Common myeloid progenitor, CD34-positive (primary cell): ENCODE results near the gene IFITM2. TPM values are rescaled to one million over a fixed set of nuclear protein-coding genes. Genes with fewer than 3 reads are reported as not detected.
A peak's percentile ranks its signal among the peaks of the same experiment; 100 is the strongest.
"Not testable (repeated sequence)": the region's sequence is repeated elsewhere in the genome, so short reads cannot be mapped to it uniquely, and the experiment has no call there.

Experiments used
- CTCF ChIA-PET: fragments of 350-600 bp; sonication (Branson Sonifier 250); formaldehyde crosslinking; loops from one replicate; lab custom pipeline; 2021; ENCODE audit warnings: antibody characterized with exemption; lab: Charles Lee
- POLR2A ChIA-PET: fragments of 350-600 bp; sonication (Branson Sonifier 250); formaldehyde crosslinking; loops from one replicate; lab custom pipeline; 2021; ENCODE audit warnings: antibody characterized with exemption; lab: Charles Lee
- DNase-seq, 3 donors: peaks; one replicate each; pipeline versions ENCODE4 v3.0.0 to v3.0.0-alpha.2; 2013
- H3K27ac ChIP-seq, 2 experiments: 1 replicate in 1 of 2; 2 replicates in 1 of 2; pipeline ENCODE4 v1.7.0; 2013; ENCODE audit warnings: inconsistent platforms in 2 of 2, low read length in 2 of 2, mild to moderate bottlenecking in 2 of 2, low read depth in 1 of 2, moderate library complexity in 1 of 2; ENCODE audit not compliant: severe bottlenecking in 2 of 2, insufficient read depth in 1 of 2, poor library complexity in 1 of 2
- H3K27me3 ChIP-seq, 5 experiments: replicated peaks in 2 of 5; 1 replicate in 3 of 5; 2 replicates in 2 of 5; pipeline versions ENCODE4 v1.6.1 to v1.7.0; 2013; ENCODE audit warnings: low read length in 4 of 5, mild to moderate bottlenecking in 2 of 5, moderate library complexity in 2 of 5, inconsistent platforms in 1 of 5; ENCODE audit not compliant: insufficient read depth in 5 of 5, control insufficient read depth in 4 of 5
- H3K36me3 ChIP-seq, 4 experiments: 1 replicate in 2 of 4; 2 replicates in 2 of 4; pipeline versions ENCODE4 v1.6.1 to v1.7.0; 2013; ENCODE audit warnings: low read length in 3 of 4, control low read depth in 1 of 4, mild to moderate bottlenecking in 1 of 4; ENCODE audit not compliant: control insufficient read depth in 4 of 4, insufficient read depth in 4 of 4
- H3K4me1 ChIP-seq, 4 experiments: 1 replicate in 3 of 4; 2 replicates in 1 of 4; pipeline versions ENCODE4 v1.6.1 to v1.7.1; 2013; ENCODE audit warnings: low read length in 3 of 4, mild to moderate bottlenecking in 3 of 4, control low read depth in 1 of 4, inconsistent platforms in 1 of 4, moderate library complexity in 1 of 4; ENCODE audit not compliant: control insufficient read depth in 4 of 4, insufficient read depth in 4 of 4; ENCODE audit errors: control extremely low read depth in 1 of 4
- H3K4me3 ChIP-seq, 7 experiments: 1 replicate in 4 of 7; 2 replicates in 3 of 7; pipeline versions ENCODE4 v1.5.1 to v1.7.0; 2013; ENCODE audit warnings: mild to moderate bottlenecking in 7 of 7, low read length in 6 of 7, moderate library complexity in 6 of 7, inconsistent platforms in 2 of 7, low read depth in 2 of 7, control low read depth in 1 of 7; ENCODE audit not compliant: insufficient read depth in 4 of 7, control insufficient read depth in 1 of 7; ENCODE audit errors: extremely low read depth in 1 of 7
- H3K9me3 ChIP-seq, 5 experiments: 1 replicate in 4 of 5; 2 replicates in 1 of 5; pipeline versions ENCODE4 v1.6.1 to v1.7.1; 2013; ENCODE audit warnings: low read length in 4 of 5, mild to moderate bottlenecking in 2 of 5, inconsistent platforms in 1 of 5, low read depth in 1 of 5, moderate library complexity in 1 of 5; ENCODE audit not compliant: control insufficient read depth in 4 of 5, insufficient read depth in 2 of 5; ENCODE audit errors: control extremely low read depth in 1 of 5
- WGBS: methylation state at CpG from one replicate; pipeline ENCODE4 v1.1.5; 2013; ENCODE audit not compliant: insufficient coverage; 5-methylcytosine and 5-hydroxymethylcytosine counted together
- polyA plus RNA-seq: library from polyadenylated mRNA; unstranded; fragments of 120-200 nt; gene quantifications from one replicate; pipeline ENCODE4 v1.2.1, GENCODE V29; 2013

Gene IFITM2
- 199 TPM for polyA plus RNA-seq

DNA sequence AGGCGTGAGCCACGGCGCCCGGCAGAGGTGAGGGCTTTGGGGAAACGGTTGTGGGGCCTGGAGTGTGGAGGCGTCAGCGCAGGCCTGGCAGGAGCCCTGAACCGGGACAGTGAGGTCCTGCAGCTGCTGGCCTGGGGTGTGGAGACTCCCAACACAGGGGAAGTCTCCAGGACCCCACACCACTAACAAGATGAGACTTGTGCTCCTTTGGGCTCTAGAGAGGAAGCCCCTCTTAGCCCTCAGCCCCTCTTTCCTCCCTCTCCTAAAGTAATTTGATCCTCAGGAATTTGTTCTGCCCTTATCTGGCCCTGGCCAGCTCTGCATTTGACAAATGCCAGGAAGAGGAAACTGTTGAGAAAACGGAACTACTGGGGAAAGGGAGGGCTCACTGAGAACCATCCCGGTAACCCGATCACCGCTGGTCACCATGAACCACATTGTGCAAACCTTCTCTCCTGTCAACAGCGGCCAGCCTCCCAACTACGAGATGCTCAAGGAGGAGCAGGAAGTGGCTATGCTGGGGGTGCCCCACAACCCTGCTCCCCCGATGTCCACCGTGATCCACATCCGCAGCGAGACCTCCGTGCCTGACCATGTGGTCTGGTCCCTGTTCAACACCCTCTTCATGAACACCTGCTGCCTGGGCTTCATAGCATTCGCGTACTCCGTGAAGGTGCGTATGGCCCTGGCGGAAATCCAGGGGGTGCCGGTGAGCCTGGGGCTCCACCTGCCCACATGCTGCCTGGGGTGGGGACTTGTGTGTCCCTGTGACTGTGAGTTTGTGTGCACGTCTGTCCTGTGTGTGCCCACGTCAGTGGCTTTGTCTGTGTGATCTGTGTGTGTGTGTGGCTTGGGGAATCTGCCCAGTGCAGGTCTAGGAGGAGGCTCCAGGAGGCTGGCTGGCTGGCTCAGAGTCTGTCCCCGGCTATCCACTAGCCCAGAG, at the start of gene IFITM2:
IFITM2 (plus strand) TSS at position 51 of the 943 bp plus-strand sequence; CDS start at position 428, 377 bp downstream.
- not testable (repeated sequence) for H3K27me3 ChIP-seq, H3K36me3 ChIP-seq, H3K9me3 ChIP-seq
- Histone ChIP-seq H3K27ac (peak within 1 kb of the TSS in 1 of 2 experiments; percentile 77), H3K4me3 (peak within 1 kb of the TSS; percentile 39 to 85 (median 70)), H3K4me1 (peaks cover 9 to 64% (median 55%) of the 10 kb centered on the region in 4 experiments)
- ChIA-PET CTCF (interaction anchor here (1.1 to 5.1 kb wide), 5 partner anchors 8 to 57 kb away, joined by 6 to 37 read pairs (median 30); no protein-coding TSS in a partner anchor), POLR2A (interaction anchor here (0.7 to 1.6 kb wide), 2 partner anchors 9 to 47 kb away, joined by 3 to 6 read pairs; no protein-coding TSS in a partner anchor)
- peak; percentile 69 to 75 (median 72) for DNase-seq
- 0% methylated on average over 4 of the region's 28 CpGs for WGBS

DNA sequence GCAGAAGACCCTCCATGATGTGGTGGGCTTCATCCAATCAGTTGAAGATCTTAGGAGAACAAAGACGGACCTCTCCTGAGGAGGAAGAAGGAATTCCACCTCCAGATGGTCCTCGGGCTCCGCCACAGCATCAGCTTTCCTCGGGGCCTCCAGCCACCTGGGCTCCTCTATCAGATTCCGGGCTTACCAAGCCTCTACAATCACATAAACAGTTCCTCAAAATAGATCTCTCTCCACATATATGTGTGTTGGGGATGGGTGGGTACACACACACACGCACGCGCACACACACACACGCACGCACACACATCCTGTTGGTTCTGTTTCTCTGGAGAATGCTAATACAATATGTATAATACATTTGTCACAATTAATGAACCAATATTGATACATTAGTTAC, 48.2 kb upstream of the IFITM2 start:
- peak in 2 of 3 donors; percentile 59 for DNase-seq
- CTCF ChIA-PET, result interaction anchor here (1.5 to 4.3 kb wide), 4 partner anchors 9 to 54 kb away, joined by 3 to 31 read pairs (median 6); partner anchors contain the start of gene PSMD13
- Histone ChIP-seq H3K36me3 (no peaks in the 10 kb centered on the region), H3K27ac (no peak overlapping the region), H3K9me3 (peaks cover 0 to 6% (median 0%) of the 10 kb centered on the region in 5 experiments), H3K4me1 (peaks cover 0 to 20% (median 5%) of the 10 kb centered on the region in 4 experiments), H3K4me3 (no peak overlapping the region), H3K27me3 (no peaks in the 10 kb centered on the region)
- 86% methylated on average over 1 of the region's 10 CpGs for WGBS
- POLR2A ChIA-PET, result no interaction called here

DNA sequence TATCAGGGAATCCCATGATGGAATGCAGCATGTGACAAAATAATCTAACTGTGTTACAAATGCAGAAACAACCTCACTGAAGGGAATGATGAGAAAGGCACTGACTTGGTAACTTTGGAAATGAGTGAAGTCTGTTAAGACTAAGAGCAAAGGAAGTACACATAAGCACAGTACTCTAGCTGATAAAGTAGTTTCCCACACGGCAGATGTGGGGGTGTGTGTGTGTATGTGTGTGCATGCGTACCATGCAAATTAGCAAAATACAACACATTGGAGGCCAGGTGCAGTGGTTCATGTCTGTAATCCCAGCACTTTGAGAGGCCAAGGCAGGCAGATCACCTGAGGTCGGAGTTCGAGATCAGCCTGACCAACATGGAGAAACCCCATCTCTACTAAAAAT, 46.0 kb upstream of the IFITM2 start:
- DNase-seq, result no peak
- peaks cover 0 to 6% (median 0%) of the 10 kb centered on the region in 5 experiments for H3K9me3 ChIP-seq
- WGBS, result 92% methylated on average over 2 of the region's 4 CpGs
- H3K36me3 ChIP-seq, result no peaks in the 10 kb centered on the region
- POLR2A ChIA-PET, result no interaction called here
- peaks cover 0 to 17% (median 5%) of the 10 kb centered on the region in 4 experiments for H3K4me1 ChIP-seq
- CTCF ChIA-PET, result interaction anchor here (0.9 to 4.3 kb wide), 4 partner anchors 11 to 44 kb away, joined by 3 to 31 read pairs (median 4); no protein-coding TSS in a partner anchor
- no peaks in the 10 kb centered on the region for H3K27me3 ChIP-seq
- H3K27ac ChIP-seq, result no peak overlapping the region
- no peak overlapping the region for H3K4me3 ChIP-seq

DNA sequence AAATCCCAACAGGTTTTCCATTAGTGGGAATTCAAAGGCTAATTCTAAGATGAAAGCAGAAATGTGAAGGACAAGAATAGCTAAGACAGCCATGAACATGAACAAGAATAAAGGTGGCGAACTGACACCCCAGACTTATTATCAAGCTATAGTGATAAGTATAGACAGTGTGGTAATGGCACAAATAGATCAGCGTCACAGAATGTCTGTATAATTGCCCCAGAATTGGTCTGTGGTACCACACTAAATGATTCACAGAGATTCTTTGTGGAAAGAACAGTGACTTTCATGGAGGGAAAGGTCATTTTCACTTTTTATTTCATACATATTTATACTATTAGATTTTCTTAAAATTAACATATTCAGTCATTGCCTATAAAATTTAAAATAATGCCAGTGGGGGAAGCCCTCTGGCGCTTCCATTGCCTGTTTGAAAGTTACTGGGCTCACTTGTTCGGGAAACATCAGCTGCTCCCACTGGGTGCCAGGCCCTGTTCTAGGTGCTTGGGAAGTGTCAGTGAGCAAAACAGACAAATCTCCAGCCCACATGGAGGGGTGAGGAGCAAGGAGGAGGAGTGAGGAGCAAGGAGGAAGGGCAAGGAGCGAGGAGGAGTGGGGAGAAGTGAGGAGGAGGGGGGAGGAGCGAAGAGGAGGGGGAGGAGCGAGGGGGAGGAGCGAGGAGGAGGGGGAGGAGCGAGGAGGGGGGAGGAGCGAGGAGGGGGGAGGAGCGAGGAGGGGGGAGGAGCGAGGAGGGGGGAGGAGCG, 40.8 kb upstream of the IFITM2 start:
- ChIA-PET CTCF (interaction anchor here (1.0 to 3.7 kb wide), 5 partner anchors 9 to 15 kb away, joined by 3 to 24 read pairs (median 6); partner anchors contain the start of gene NLRP6), POLR2A (interaction anchor here (0.6 to 0.9 kb wide), 2 partner anchors 30 to 83 kb away, joined by 4 to 5 read pairs; partner anchors contain the start of genes PSMD13 and SIRT3)
- Histone ChIP-seq H3K4me3 (peak overlapping the region in 2 of 7 experiments; percentile 36 to 51), H3K27ac (no peak overlapping the region), H3K9me3 (no peaks in the 10 kb centered on the region), H3K27me3 (no peaks in the 10 kb centered on the region), H3K4me1 (peaks cover 4 to 35% (median 28%) of the 10 kb centered on the region in 4 experiments), H3K36me3 (peaks cover 0 to 2% (median 0%) of the 10 kb centered on the region in 4 experiments)
- peak in 2 of 3 donors; percentile 9 to 58 for DNase-seq
- 96% methylated on average over 4 of the region's 13 CpGs for WGBS

DNA sequence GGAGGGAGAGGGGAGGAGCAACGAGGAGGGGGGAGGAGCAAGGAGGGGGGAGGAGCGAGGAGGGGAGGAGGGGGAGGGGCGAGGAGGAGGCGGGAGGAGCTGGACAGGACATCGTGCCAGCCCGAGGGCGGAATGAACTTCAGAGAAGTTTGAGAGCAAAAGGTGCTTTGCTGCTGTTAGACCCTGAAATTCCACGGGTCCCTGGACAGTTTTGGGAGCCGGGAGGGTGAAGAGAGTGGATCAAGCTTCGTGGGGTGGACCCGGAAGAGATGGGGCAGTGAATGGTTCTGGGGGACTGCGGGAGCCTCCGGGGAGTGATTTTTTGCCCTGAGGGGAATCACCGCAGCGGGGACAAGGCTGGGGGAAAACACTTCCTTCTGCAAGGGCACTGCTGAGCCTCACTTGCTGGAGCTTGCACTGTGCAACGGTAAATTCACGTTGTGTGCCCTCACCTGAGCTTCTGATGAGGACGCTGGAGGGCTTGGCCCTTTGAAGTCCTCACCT, 40.1 kb upstream of the IFITM2 start:
- Histone ChIP-seq H3K9me3 (no peaks in the 10 kb centered on the region), H3K36me3 (peaks cover 0 to 2% (median 0%) of the 10 kb centered on the region in 4 experiments), H3K27ac (peak overlapping the region in 1 of 2 experiments; percentile 93), H3K27me3 (no peaks in the 10 kb centered on the region), H3K4me3 (peak overlapping the region; percentile 37 to 82 (median 62)), H3K4me1 (peaks cover 4 to 35% (median 28%) of the 10 kb centered on the region in 4 experiments)
- peak; percentile 56 to 75 (median 75) for DNase-seq
- ChIA-PET POLR2A (interaction anchor here (0.9 kb wide), 1 partner anchor 31 kb away, joined by 4 read pairs; the partner anchor contains the start of genes PSMD13 and SIRT3), CTCF (interaction anchor here (1.0 to 3.7 kb wide), 7 partner anchors 10 to 32 kb away, joined by 3 to 24 read pairs (median 4); partner anchors contain the start of genes NLRP6 and PSMD13)
- 11% methylated on average over 14 of the region's 18 CpGs for WGBS

DNA sequence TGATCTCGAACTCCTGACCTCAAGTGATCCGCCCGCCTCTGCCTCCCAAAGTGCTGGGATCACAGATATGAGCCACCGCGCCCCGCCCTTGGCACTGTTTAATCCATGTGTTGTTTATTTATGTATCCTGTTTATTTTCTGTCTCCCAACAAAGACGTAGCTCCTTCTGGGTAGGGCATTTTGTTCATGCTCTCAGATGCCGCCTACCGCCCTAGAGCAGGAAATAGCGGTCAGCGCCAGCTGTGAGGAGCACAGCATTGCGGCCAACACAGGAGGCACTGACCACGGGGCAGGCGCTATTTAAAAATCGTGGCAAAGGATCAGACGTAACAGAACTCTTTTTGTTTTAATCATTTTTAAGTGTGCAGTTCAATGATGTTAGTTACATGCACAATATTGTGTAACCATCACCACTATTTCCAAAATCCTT, 38.9 kb upstream of the IFITM2 start:
- Histone ChIP-seq H3K27ac (peak overlapping the region; percentile 84 to 93), H3K4me3 (peak overlapping the region in 6 of 7 experiments; percentile 62 to 82 (median 71)), H3K4me1 (peaks cover 4 to 35% (median 28%) of the 10 kb centered on the region in 4 experiments)
- peak; percentile 46 to 89 (median 77) for DNase-seq
- not testable (repeated sequence) for H3K36me3 ChIP-seq, H3K9me3 ChIP-seq, H3K27me3 ChIP-seq
- 0% methylated on average over 9 of the region's 16 CpGs for WGBS
- CTCF ChIA-PET, result interaction anchor here (1.1 to 3.7 kb wide), 5 partner anchors 11 to 31 kb away, joined by 3 to 24 read pairs (median 4); partner anchors contain the start of gene PSMD13
- POLR2A ChIA-PET, result interaction anchor here (0.6 kb wide), 1 partner anchor 62 kb away, joined by 3 read pairs; no protein-coding TSS in a partner anchor
